ENCODE measurements around the gene MEIS1.

The MEIS1 gene

DNA sequence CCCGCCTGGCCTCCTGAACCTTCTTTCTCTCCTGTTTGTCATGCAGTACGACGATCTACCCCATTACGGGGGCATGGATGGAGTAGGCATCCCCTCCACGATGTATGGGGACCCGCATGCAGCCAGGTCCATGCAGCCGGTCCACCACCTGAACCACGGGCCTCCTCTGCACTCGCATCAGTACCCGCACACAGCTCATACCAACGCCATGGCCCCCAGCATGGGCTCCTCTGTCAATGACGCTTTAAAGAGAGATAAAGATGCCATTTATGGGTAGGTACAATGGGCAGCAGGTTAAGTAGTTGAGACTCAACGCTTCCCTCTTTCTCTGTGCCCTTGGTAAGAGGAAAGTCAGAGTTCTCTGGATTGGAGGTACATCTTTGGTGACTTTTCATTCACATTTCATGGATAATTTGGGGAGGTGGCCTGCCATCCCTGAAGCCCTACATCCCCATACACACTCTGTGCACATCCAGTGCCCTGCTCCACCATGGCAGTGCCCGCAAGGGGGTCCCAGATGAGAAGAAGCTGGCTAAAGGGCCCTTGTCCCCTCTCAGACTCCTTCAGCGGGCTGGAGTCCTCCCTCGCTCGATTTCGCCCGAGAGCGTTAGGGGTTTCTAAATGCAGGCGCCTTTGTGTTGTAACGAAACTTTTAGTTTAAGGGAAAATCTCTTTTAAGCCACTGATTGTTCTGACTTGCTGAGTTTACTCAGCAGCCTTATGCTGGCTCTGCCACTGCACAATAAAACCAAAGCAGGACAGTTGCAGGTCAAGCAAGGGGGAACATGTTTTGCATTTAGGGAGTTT, 3.0 kb downstream of the MEIS1 start:
- Mint-ChIP-seq H3K4me1 (ENCODE audit: low read depth) (peaks cover 38% of the 10 kb centered on the region), H3K27ac (no peak overlapping the region), H3K9me3 (no peaks in the 10 kb centered on the region)

DNA sequence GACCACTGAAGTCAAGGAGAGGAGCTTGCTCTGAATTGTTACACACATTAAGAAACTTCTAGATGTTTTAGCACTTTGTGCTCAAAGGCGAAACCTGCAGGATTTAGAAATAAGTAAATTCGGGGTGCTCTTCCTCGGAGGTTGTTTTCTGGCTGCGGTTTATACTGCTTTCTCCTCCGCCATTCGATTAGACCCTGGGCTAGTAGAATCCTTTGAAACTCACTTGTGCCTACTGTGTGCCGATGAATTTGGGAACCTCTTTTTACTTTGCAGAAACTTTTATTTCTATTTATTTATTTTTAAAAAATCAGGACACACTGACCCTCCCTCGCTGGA, 3.5 kb downstream of the MEIS1 start:
- H3K4me1 Mint-ChIP-seq (ENCODE audit: low read depth) = peaks cover 33% of the 10 kb centered on the region
- no peaks in the 10 kb centered on the region for H3K36me3 Mint-ChIP-seq (ENCODE audit: low read depth)
- H3K9me3 Mint-ChIP-seq = no peaks in the 10 kb centered on the region
- H3K4me3 Mint-ChIP-seq = no peak overlapping the region
- peaks cover 96% of the 10 kb centered on the region for H3K27me3 Mint-ChIP-seq
- DNase-seq = no peak
- no peak overlapping the region for H3K27ac Mint-ChIP-seq

More for the DNA sequence above, 3.0 kb downstream of the MEIS1 start:
- Mint-ChIP-seq H3K27me3 (peaks cover 96% of the 10 kb centered on the region), H3K36me3 (ENCODE audit: low read depth) (no peaks in the 10 kb centered on the region), H3K4me3 (no peak overlapping the region)
- no peak for DNase-seq

GRCh38 chr2:66438891-66439811, 4.2 kb downstream of the MEIS1 start:
- DNase-seq = no peak
- H3K36me3 Mint-ChIP-seq (ENCODE audit: low read depth) = no peaks in the 10 kb centered on the region
- H3K4me3 Mint-ChIP-seq = no peak overlapping the region
- peaks cover 97% of the 10 kb centered on the region for H3K27me3 Mint-ChIP-seq
- peaks cover 1% of the 10 kb centered on the region for H3K9me3 Mint-ChIP-seq
- peaks cover 28% of the 10 kb centered on the region for H3K4me1 Mint-ChIP-seq (ENCODE audit: low read depth)
- no peak overlapping the region for H3K27ac Mint-ChIP-seq

DNA sequence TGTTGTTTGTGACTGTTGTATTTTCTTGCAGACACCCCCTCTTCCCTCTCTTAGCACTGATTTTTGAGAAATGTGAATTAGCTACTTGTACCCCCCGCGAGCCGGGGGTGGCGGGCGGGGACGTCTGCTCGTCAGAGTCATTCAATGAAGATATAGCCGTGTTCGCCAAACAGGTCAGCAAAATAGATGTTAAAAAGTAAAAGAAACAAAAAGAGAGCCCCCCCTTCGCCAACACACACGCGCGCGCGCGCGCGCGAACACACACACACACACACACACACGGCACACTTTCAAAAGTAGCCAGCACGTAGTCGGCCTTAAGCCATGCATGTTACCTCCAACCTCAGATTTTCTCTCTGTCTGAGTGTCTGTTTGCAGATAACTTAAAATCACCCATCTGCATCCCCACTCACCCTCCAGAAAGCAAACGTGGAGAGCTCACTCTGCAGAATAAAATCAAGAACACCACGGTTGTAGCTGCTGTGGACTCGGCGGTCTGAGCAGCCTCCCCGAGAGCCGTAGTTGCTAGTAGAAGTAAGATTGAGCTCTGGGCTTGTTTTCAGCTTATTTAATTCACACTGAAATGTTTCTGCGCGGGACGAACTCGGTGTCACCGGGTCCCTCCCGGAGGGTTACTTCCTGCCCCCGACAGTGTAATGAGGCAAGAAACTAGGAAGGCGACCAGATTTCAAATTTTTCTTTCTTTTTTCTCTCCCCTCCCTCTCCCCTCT, 5.1 kb downstream of the MEIS1 start:
- no peaks in the 10 kb centered on the region for H3K36me3 Mint-ChIP-seq (ENCODE audit: low read depth)
- H3K27ac Mint-ChIP-seq = no peak overlapping the region
- H3K4me1 Mint-ChIP-seq (ENCODE audit: low read depth) = peaks cover 20% of the 10 kb centered on the region
- DNase-seq = no peak
- H3K9me3 Mint-ChIP-seq = peaks cover 3% of the 10 kb centered on the region
- no peak overlapping the region for H3K4me3 Mint-ChIP-seq
- peaks cover 92% of the 10 kb centered on the region for H3K27me3 Mint-ChIP-seq

- Mint-ChIP-seq H3K4me3 (no peak overlapping the region), H3K9me3 (peaks cover 3% of the 10 kb centered on the region), H3K36me3 (ENCODE audit: low read depth) (no peaks in the 10 kb centered on the region), H3K27ac (no peak overlapping the region), H3K27me3 (peaks cover 87% of the 10 kb centered on the region), H3K4me1 (ENCODE audit: low read depth) (peaks cover 12% of the 10 kb centered on the region)
- no peak for DNase-seq
Observed at GRCh38 chr2:66440708-66441497, 6.0 kb downstream of the MEIS1 start.

DNA sequence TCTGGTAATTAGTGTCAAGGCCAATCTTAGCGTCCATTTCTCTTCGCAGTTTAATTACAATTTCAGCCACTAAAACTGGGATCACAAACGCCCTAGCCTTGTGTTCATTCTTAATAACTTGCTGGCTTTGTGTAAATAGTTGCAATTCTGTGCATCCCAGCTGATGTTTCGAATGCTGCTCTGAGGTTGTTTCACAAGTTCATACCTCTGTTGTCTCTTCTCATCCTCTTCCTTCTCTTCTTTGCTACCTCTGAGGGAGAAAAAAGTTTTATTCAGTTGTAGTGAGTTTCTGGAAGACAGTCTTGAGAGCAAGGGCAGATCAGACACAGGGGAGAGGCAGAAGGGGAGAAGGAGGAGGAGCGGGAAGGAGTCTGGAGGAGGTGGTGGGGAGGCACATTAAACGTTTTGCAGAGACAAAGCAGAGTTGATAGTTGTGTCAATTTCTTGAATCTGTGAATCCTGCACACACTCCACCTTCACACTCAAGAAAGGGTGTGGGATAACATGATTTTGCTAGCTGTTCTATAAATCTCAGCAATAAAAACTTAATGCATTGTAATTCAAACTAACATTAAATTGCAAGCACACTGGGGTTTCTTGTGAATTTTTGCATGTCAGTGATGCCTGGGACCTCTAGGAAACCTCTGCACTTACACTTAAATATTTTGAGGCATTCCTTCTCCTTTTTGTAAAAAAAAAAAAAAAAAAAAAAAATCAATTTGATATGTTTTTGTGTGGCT, 6.8 kb downstream of the MEIS1 start:
- Mint-ChIP-seq H3K4me1 (ENCODE audit: low read depth) (peaks cover 10% of the 10 kb centered on the region), H3K36me3 (ENCODE audit: low read depth) (no peaks in the 10 kb centered on the region)
- DNase-seq = no peak

DNA sequence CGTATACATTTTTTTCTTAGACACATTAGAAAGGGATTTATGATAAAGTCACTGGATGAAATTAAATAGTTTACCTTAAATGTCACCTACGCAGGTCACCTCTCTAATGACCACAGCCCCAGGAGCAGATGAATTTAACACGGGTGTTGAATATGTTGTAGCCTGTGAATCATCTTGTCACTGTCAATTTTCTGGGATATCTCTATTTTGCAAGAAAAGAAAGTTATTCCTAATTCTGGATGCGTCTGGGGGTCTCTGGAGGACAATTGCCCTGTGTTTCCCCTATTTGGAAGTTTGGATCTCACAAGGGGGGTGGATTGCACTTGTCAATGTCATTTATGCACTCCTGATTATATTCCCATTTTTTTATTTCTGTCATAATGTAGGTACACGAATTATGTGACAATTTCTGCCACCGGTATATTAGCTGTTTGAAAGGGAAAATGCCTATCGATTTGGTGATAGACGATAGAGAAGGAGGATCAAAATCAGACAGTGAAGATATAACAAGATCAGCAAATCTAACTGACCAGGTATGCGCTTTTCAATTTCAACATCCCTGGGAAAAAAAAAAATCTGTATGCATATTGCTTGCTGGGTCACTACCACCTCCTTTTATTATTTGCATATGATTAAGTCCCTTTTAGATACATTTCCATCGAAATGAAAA, 7.7 kb downstream of the MEIS1 start:
- peaks cover 83% of the 10 kb centered on the region for H3K27me3 Mint-ChIP-seq
- H3K36me3 Mint-ChIP-seq (ENCODE audit: low read depth) = no peaks in the 10 kb centered on the region
- DNase-seq = no peak
- H3K4me1 Mint-ChIP-seq (ENCODE audit: low read depth) = peaks cover 9% of the 10 kb centered on the region
- no peak overlapping the region for H3K27ac Mint-ChIP-seq
- H3K9me3 Mint-ChIP-seq = peaks cover 3% of the 10 kb centered on the region
- H3K4me3 Mint-ChIP-seq = no peak overlapping the region

More for the DNA sequence above, 6.8 kb downstream of the MEIS1 start:
- Mint-ChIP-seq H3K27me3 (peaks cover 85% of the 10 kb centered on the region), H3K27ac (no peak overlapping the region), H3K4me3 (no peak overlapping the region), H3K9me3 (peaks cover 3% of the 10 kb centered on the region)

- peaks cover 8% of the 10 kb centered on the region for H3K4me1 Mint-ChIP-seq (ENCODE audit: low read depth)
- peaks cover 3% of the 10 kb centered on the region for H3K9me3 Mint-ChIP-seq
- no peak overlapping the region for H3K4me3 Mint-ChIP-seq
- H3K36me3 Mint-ChIP-seq (ENCODE audit: low read depth) = no peaks in the 10 kb centered on the region
- peaks cover 81% of the 10 kb centered on the region for H3K27me3 Mint-ChIP-seq
- no peak for DNase-seq
- H3K27ac Mint-ChIP-seq = no peak overlapping the region
Observed at GRCh38 chr2:66443186-66443978, 8.5 kb downstream of the MEIS1 start.

GRCh38 chr2:66443979-66444861, 9.3 kb downstream of the MEIS1 start:
- Mint-ChIP-seq H3K4me1 (ENCODE audit: low read depth) (peaks cover 8% of the 10 kb centered on the region), H3K4me3 (no peak overlapping the region), H3K36me3 (ENCODE audit: low read depth) (no peaks in the 10 kb centered on the region), H3K9me3 (peaks cover 3% of the 10 kb centered on the region), H3K27me3 (peaks cover 76% of the 10 kb centered on the region), H3K27ac (no peak overlapping the region)
- no peak for DNase-seq

GRCh38 chr2:66445076-66445924, 10.4 kb downstream of the MEIS1 start:
- peaks cover 65% of the 10 kb centered on the region for H3K27me3 Mint-ChIP-seq
- H3K36me3 Mint-ChIP-seq (ENCODE audit: low read depth) = no peaks in the 10 kb centered on the region
- no peak overlapping the region for H3K4me3 Mint-ChIP-seq
- peaks cover 3% of the 10 kb centered on the region for H3K9me3 Mint-ChIP-seq
- H3K4me1 Mint-ChIP-seq (ENCODE audit: low read depth) = peaks cover under 1% of the 10 kb centered on the region
- DNase-seq = no peak
- no peak overlapping the region for H3K27ac Mint-ChIP-seq
